GM12878 (cell line): Measurements from ENCODE around the gene GYPC. TPM values are rescaled to one million over a fixed set of nuclear protein-coding genes. Genes with fewer than 3 reads are reported as not detected.
A peak's percentile ranks its signal among the peaks of the same experiment; 100 is the strongest.

Experiments used
- ATAC-seq: fragments of 200-7000 bp; cut with Tn5 transposase; 3 replicates; pipeline ENCODE4 v1.9.1; 2020; ENCODE audit warnings: mild to moderate bottlenecking, moderate library complexity
- BruUV-seq: library from RNA; stranded (reverse); fragments of 400-500 nt; replicated peaks from 2 replicates; lab custom pipeline; 2021; lab: Mats Ljungman, UMichigan
- CTCF ChIA-PET: fragments of 300-600 bp; sonication (Branson Sonifier 250); formaldehyde crosslinking; extraction: SDS; loops from one replicate; lab custom pipeline; 2021; ENCODE audit warnings: inconsistent platforms; lab: Yijun Ruan, JAX
- POLR2A ChIA-PET: fragments of 350-600 bp; formaldehyde crosslinking; extraction: SDS; loops from one replicate; lab custom pipeline; 2021; ENCODE audit warnings: inconsistent platforms; lab: Charles Lee
- RAD21 ChIA-PET: fragments of 300-600 bp; sonication (Branson Sonifier 250); formaldehyde crosslinking; loops from one replicate; lab custom pipeline; 2023; ENCODE audit warnings: antibody characterized with exemption; ENCODE audit not compliant: unreplicated experiment; lab: Charles Lee
- SMC1A ChIA-PET: fragments of 300-600 bp; sonication (Branson Sonifier 250); formaldehyde crosslinking; loops from one replicate; lab custom pipeline; 2023; ENCODE audit not compliant: unreplicated experiment, uncharacterized antibody; lab: Charles Lee
- DNase-seq: peaks from one replicate; pipeline ENCODE4 v3.0.0-alpha.2; 2011; ENCODE audit warnings: low read depth, low spot score
- FAIRE-seq: peaks from 3 replicates; lab custom pipeline; 2011; peaks lifted over from hg19 to GRCh38; lab: Jason Lieb, UNC
- H2AFZ ChIP-seq: 2 replicates; pipeline ENCODE4 v1.6.0; 2011; ENCODE audit warnings: low read depth, low read length, control low read depth; ENCODE audit not compliant: control insufficient read depth
- H3K27ac ChIP-seq: 2 replicates; pipeline ENCODE4 v1.5.1; 2011; ENCODE audit warnings: control low read depth; ENCODE audit not compliant: control insufficient read depth, insufficient read depth
- H3K27me3 ChIP-seq, 2 experiments: replicated peaks in 1 of 2; 2 replicates each; pipeline versions ENCODE4 v1.6.0 to v1.6.1; 2011; ENCODE audit warnings: low read length in 1 of 2; ENCODE audit not compliant: control insufficient read depth in 2 of 2, insufficient read depth in 2 of 2
- H3K36me3 ChIP-seq, 2 experiments: 2 replicates each; pipeline ENCODE4 v1.5.1; 2011; ENCODE audit warnings: low read length in 1 of 2; ENCODE audit not compliant: control insufficient read depth in 2 of 2, insufficient read depth in 2 of 2
- H3K4me1 ChIP-seq: 2 replicates; pipeline ENCODE4 v1.6.1; 2011; ENCODE audit warnings: mild to moderate bottlenecking, low read length, moderate library complexity, mixed read lengths; ENCODE audit not compliant: control insufficient read depth, insufficient read depth
- H3K4me2 ChIP-seq: 2 replicates; pipeline ENCODE4 v1.6.0; 2011; ENCODE audit warnings: control low read depth; ENCODE audit not compliant: control insufficient read depth, insufficient read depth
- H3K4me3 ChIP-seq: fragments of 200-600 bp; sonication (generic); 2 replicates; pipeline ENCODE4 v1.5.1; 2016
- H3K79me2 ChIP-seq: 2 replicates; pipeline ENCODE4 v1.6.0; 2011; ENCODE audit warnings: low read length; ENCODE audit not compliant: control insufficient read depth, insufficient read depth
- H3K9ac ChIP-seq: 2 replicates; pipeline ENCODE4 v1.8.0; 2011; ENCODE audit warnings: low read length, control low read depth, mixed read lengths; ENCODE audit not compliant: control insufficient read depth, insufficient read depth
- H3K9me3 ChIP-seq: replicated peaks from 3 replicates; pipeline ENCODE4 v1.5.1; 2011; ENCODE audit warnings: mild to moderate bottlenecking, low read length; ENCODE audit not compliant: control insufficient read depth, insufficient read depth
- H4K20me1 ChIP-seq: 2 replicates; pipeline ENCODE4 v1.6.0; 2011; ENCODE audit not compliant: control insufficient read depth, insufficient read depth
- BCL3 ChIP-seq: IDR thresholded peaks from 2 replicates; pipeline ENCODE4 v1.6.1; 2011; ENCODE audit warnings: borderline replicate concordance, low read depth, mild to moderate bottlenecking, moderate library complexity, low read length; ENCODE audit not compliant: insufficient read depth, poor library complexity, severe bottlenecking
- DPF2 ChIP-seq: fragments of 450-650 bp; IDR thresholded peaks from 2 replicates; pipeline ENCODE4 v1.6.1; 2017; ENCODE audit warnings: mild to moderate bottlenecking
- MYB ChIP-seq: fragments of 150-350 bp; IDR thresholded peaks from 2 replicates; pipeline ENCODE4 v1.6.1; 2014; ENCODE audit warnings: mild to moderate bottlenecking, low read depth, low read length, borderline replicate concordance
- NR2F1 ChIP-seq: fragments of 450-650 bp; conservative IDR thresholded peaks from 2 replicates; pipeline ENCODE4 v1.6.1; 2017; ENCODE audit warnings: mild to moderate bottlenecking
- POLR2AphosphoS2 ChIP-seq: IDR thresholded peaks from 2 replicates; pipeline ENCODE4 v1.6.1; 2011; ENCODE audit warnings: low read depth, mild to moderate bottlenecking, low read length, improper control_type of control experiment, moderate library complexity
- SRF ChIP-seq, 2 experiments: IDR thresholded peaks; 2 replicates each; pipeline ENCODE4 v1.6.1; 2011; ENCODE audit warnings: low read depth in 2 of 2, low read length in 2 of 2, mild to moderate bottlenecking in 1 of 2, moderate library complexity in 1 of 2
- STAT1 ChIP-seq: fragments of 450-650 bp; conservative IDR thresholded peaks from 2 replicates; pipeline ENCODE4 v1.6.1; 2014; ENCODE audit warnings: antibody characterized with exemption, mild to moderate bottlenecking
- ZNF274 ChIP-seq: IDR thresholded peaks from one replicate; pipeline ENCODE4 v1.8.0; 2011; ENCODE audit not compliant: insufficient read length, insufficient read depth
- ZNF687 ChIP-seq: fragments of 450-650 bp; IDR thresholded peaks from 2 replicates; pipeline ENCODE4 v1.6.1; 2017; ENCODE audit warnings: mild to moderate bottlenecking, moderate library complexity
- ZSCAN29 ChIP-seq: fragments of 450-650 bp; IDR thresholded peaks from 2 replicates; pipeline ENCODE4 v1.6.1; 2017; ENCODE audit warnings: mild to moderate bottlenecking, moderate library complexity
- ZZZ3 ChIP-seq: IDR thresholded peaks from 2 replicates; pipeline ENCODE4 v1.6.1; 2011; ENCODE audit warnings: low read depth; ENCODE audit not compliant: control insufficient read depth, insufficient read length
- WGBS: methylation state at CpG from one replicate; pipeline ENCODE4 v1.1.6; 2016; ENCODE audit warnings: low lambda C conversion rate; ENCODE audit not compliant: insufficient replicate concordance, insufficient coverage; ENCODE audit errors: missing lambda C conversion rate; 5-methylcytosine and 5-hydroxymethylcytosine counted together
- in situ Hi-C: fragments of 300-500 bp; cut with MboI; formaldehyde crosslinking; loops from 9 replicates; pipeline ENCODE4 v1.14.3; 2018; ENCODE audit warnings: mixed read lengths
- intact Hi-C: fragments of 100-400 bp; cut with micrococcal nuclease; formaldehyde crosslinking; loops from one replicate; pipeline ENCODE4 v1.14.2; 2022; ENCODE audit not compliant: unreplicated experiment
- polyA plus RNA-seq, 11 experiments: library from polyadenylated mRNA; depleted of rRNA in 4 of 11; unstranded in 6 of 11; stranded (reverse) in 5 of 11; fragments of >200 nt; fragmentation: Nextera tagmentation in 4 of 11; fragmentation: Illumina TruSeq in 1 of 11; extraction: Ambion mirVana in 4 of 11; extraction: Trizol in 1 of 11; gene quantifications; 1 replicate in 1 of 11; 2 replicates in 10 of 11; pipeline versions ENCODE4 v1.2.1 to v1.2.3, GENCODE V29; 2011 to 2016; ENCODE audit warnings: inconsistent platforms in 2 of 11, missing spikeins in 2 of 11, low read depth in 1 of 11
- total RNA-seq, 4 experiments: library from RNA; depleted of rRNA in 3 of 4; stranded (reverse); fragments of >200 nt in 3 of 4; fragmentation: Illumina TruSeq in 1 of 4; extraction: Trizol in 1 of 4; gene quantifications; 2 replicates each; pipeline versions ENCODE4 v1.2.1 to v1.2.3, GENCODE V29; 2013 to 2021

GYPC gene
- total and polyA plus RNA-seq, 10 of the 15 experiments (the other 5 are each of a cell fraction or from before 2014, with no cell fraction given), result 26.2 to 150 (median 81.4) TPM

GRCh38 chr2:126663184-126663963, 7.4 kb downstream of the GYPC start:
- Histone ChIP-seq H2AFZ (peak overlapping the region; percentile 43; the same call in 1 of the 2 replicates), H3K9me3 (no peaks in the 10 kb centered on the region), H3K9ac (peak overlapping the region; percentile 54), H3K27me3 (no peaks in the 10 kb centered on the region), H4K20me1 (no peaks in the 10 kb centered on the region), H3K4me2 (peak overlapping the region; percentile 93), H3K27ac (peak overlapping the region; percentile 89), H3K4me3 (peak overlapping the region; percentile 2; the same call in 1 of the 2 replicates), H3K4me1 (peaks cover 61% of the 10 kb centered on the region), H3K36me3 (peaks cover 0 to under 1% of the 10 kb centered on the region in 2 experiments; a peak in 1 of 4 replicates), H3K79me2 (peaks cover 86% of the 10 kb centered on the region)
- RAD21 ChIA-PET, result interaction anchor here (1.2 to 2.1 kb wide), 2 partner anchors 113 to 444 kb away, joined by 3 to 7 read pairs; partner anchors contain the start of gene BIN1
- ATAC-seq (peak; percentile 6; the same call in 2 of the 3 replicates), FAIRE-seq (no peak), DNase-seq (no peak)
- no peak for TF ChIP-seq NR2F1
- no peak for TF ChIP-seq DPF2
- TF ChIP-seq BCL3, result no peak
- TF ChIP-seq MYB, result no peak
- no peak for TF ChIP-seq ZNF687
- TF ChIP-seq STAT1, result no peak
- no peak for TF ChIP-seq ZNF274
- no peak for TF ChIP-seq ZZZ3
- TF ChIP-seq ZSCAN29, result no peak
- no peak for TF ChIP-seq POLR2AphosphoS2
- TF ChIP-seq SRF (IDR thresholded peaks at IDR 0.05; ENCODE audit: low read depth in 2 of 2, low read length in 2 of 2), result no peak
- CTCF ChIA-PET, result interaction anchor here (1.4 to 3.4 kb wide), 4 partner anchors 28 to 137 kb away, joined by 3 to 14 read pairs (median 6); no protein-coding TSS in a partner anchor
- intact Hi-C loops (no loop called here), in situ Hi-C loops (loop anchor here (25.0 kb wide), 1 partner anchor 724 kb away; the partner anchor contains the start of gene MAP3K2)
- no TSS peak for BruUV-seq
- WGBS, result 64% methylated on average over 13 of the region's 13 CpGs
- SMC1A ChIA-PET, result interaction anchor here (0.7 to 2.3 kb wide), 8 partner anchors 10 to 135 kb away, joined by 3 to 16 read pairs (median 4); no protein-coding TSS in a partner anchor
- POLR2A ChIA-PET, result interaction anchor here (1.0 to 1.2 kb wide), 2 partner anchors 11 to 419 kb away, joined by 3 to 8 read pairs; no protein-coding TSS in a partner anchor
